ENCODE results near the gene EPHB3.

Gene EPHB3

GRCh38 chr3:184552863-184553262, 8.7 kb upstream of the EPHB3 start:
- TF ChIP-seq MAX (IDR thresholded peaks at IDR 0.05; ENCODE audit: low read depth, low read length) = no peak
- DNase-seq (ENCODE audit: low read depth) = no peak
- no peak overlapping the region for H3K4me3 ChIP-seq (ENCODE audit: low read depth, low read length)

- TF ChIP-seq POLR2A (IDR thresholded peaks at IDR 0.05; ENCODE audit: extremely low read depth, insufficient read length) = no peak
- no peak for TF ChIP-seq MYC (IDR thresholded peaks at IDR 0.05; ENCODE audit: low read depth, low read length)
- DNase-seq (ENCODE audit: low read depth) = no peak
- no peak overlapping the region for H3K4me3 ChIP-seq (ENCODE audit: low read depth, low read length)
Observed at GRCh38 chr3:184553385-184553784, 8.2 kb upstream of the EPHB3 start.

GRCh38 chr3:184554461-184554860, 7.1 kb upstream of the EPHB3 start:
- TF ChIP-seq POLR2A (IDR thresholded peaks at IDR 0.05; ENCODE audit: extremely low read depth, insufficient read length) (no peak), CTCF (IDR thresholded peaks at IDR 0.05; ENCODE audit: low read depth, low read length) (no peak), MAX (IDR thresholded peaks at IDR 0.05; ENCODE audit: low read depth, low read length) (no peak), MYC (IDR thresholded peaks at IDR 0.05; ENCODE audit: low read depth, low read length) (no peak)
- no peak for DNase-seq (ENCODE audit: low read depth)
- no peak overlapping the region for H3K4me3 ChIP-seq (ENCODE audit: low read depth, low read length)

GRCh38 chr3:184556582-184557347, 4.8 kb upstream of the EPHB3 start:
- DNase-seq (ENCODE audit: low read depth) = no peak
- H3K4me3 ChIP-seq (ENCODE audit: low read depth, low read length) = no peak overlapping the region
- no peak for TF ChIP-seq POLR2A (IDR thresholded peaks at IDR 0.05; ENCODE audit: extremely low read depth, insufficient read length)
- TF ChIP-seq CTCF (IDR thresholded peaks at IDR 0.05; ENCODE audit: low read depth, low read length) = no peak
- TF ChIP-seq MAX (IDR thresholded peaks at IDR 0.05; ENCODE audit: low read depth, low read length) = no peak
- TF ChIP-seq MYC (IDR thresholded peaks at IDR 0.05; ENCODE audit: low read depth, low read length) = no peak

GRCh38 chr3:184557348-184557950, 4.1 kb upstream of the EPHB3 start:
- H3K4me3 ChIP-seq (ENCODE audit: low read depth, low read length) = no peak overlapping the region
- TF ChIP-seq CTCF (IDR thresholded peaks at IDR 0.05; ENCODE audit: low read depth, low read length) (no peak), MYC (IDR thresholded peaks at IDR 0.05; ENCODE audit: low read depth, low read length) (no peak), POLR2A (IDR thresholded peaks at IDR 0.05; ENCODE audit: extremely low read depth, insufficient read length) (no peak), MAX (IDR thresholded peaks at IDR 0.05; ENCODE audit: low read depth, low read length) (no peak)
- DNase-seq (ENCODE audit: low read depth) = no peak

GRCh38 chr3:184558726-184559125, 2.9 kb upstream of the EPHB3 start:
- no peak for TF ChIP-seq CTCF (IDR thresholded peaks at IDR 0.05; ENCODE audit: low read depth, low read length)
- no peak for TF ChIP-seq POLR2A (IDR thresholded peaks at IDR 0.05; ENCODE audit: extremely low read depth, insufficient read length)
- TF ChIP-seq MYC (IDR thresholded peaks at IDR 0.05; ENCODE audit: low read depth, low read length) = no peak
- no peak for TF ChIP-seq MAX (IDR thresholded peaks at IDR 0.05; ENCODE audit: low read depth, low read length)
- H3K4me3 ChIP-seq (ENCODE audit: low read depth, low read length) = no peak overlapping the region
- DNase-seq (ENCODE audit: low read depth) = no peak

All from NB4 (cell line).